22Rv1 (cell line): ENCODE results near the gene TRUB2.

Experiments
- CTCF ChIP-seq: fragments of 450-650 bp; IDR thresholded peaks from 2 replicates; pipeline ENCODE4 v1.5.1; 2017; ENCODE audit warnings: mild to moderate bottlenecking
- ZFX ChIP-seq: fragments of 450-650 bp; IDR thresholded peaks from 2 replicates; pipeline ENCODE4 v1.6.1; 2017; ENCODE audit warnings: antibody characterized with exemption, borderline replicate concordance

DNA sequence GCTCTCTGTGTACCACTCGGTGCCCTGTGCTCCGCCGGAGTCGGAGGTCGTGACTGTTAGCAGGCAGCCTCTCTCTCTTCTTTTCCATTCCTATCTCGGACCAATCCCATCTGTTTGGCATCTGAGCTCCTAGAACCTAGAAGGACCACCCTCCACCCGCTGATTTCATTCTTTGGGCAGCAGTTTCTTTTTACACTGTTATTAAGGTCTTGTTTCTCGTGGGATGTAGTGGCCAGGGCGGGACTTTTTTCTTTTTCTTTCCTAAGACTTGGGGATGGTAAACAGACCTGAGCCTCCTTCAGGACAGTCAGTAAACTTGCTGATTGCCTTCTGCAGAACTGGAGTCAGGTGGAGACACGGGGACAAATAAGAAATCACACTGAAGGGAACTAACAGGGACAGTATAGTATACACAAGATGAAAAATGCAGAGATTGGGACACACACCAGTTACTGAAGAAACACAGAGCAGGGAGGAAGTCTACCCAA is 49.4 kb upstream of the TRUB2 start:
- TF ChIP-seq CTCF (no peak), ZFX (no peak)
